ENCODE measurements around the gene RGS3. TPM values are rescaled to one million over a fixed set of nuclear protein-coding genes. Genes with fewer than 3 reads are reported as not detected.

Gene RGS3
- total RNA-seq, 1 donor from 2014 or later = 26.3 TPM

GRCh38 chr9:113597390-113598241 lies 134.1 kb downstream of the RGS3 start:
- no peak overlapping the region for H3K4me3 Mint-ChIP-seq
- H3K4me1 Mint-ChIP-seq = peaks cover 43% of the 10 kb centered on the region
- no peak for TF ChIP-seq CTCF (IDR thresholded peaks at IDR 0.05; ENCODE audit: unreplicated experiment)
- H3K9me3 Mint-ChIP-seq = no peaks in the 10 kb centered on the region
- H3K36me3 Mint-ChIP-seq = peaks cover 9% of the 10 kb centered on the region
- no peak for DNase-seq (ENCODE audit: low spot score in 2 of 2, unreplicated experiment in 2 of 2)
- no peaks in the 10 kb centered on the region for H3K27me3 Mint-ChIP-seq (ENCODE audit: low read depth)
- H3K27ac Mint-ChIP-seq = no peak overlapping the region

- H3K27ac Mint-ChIP-seq = no peak overlapping the region
- peaks cover 50% of the 10 kb centered on the region for H3K4me1 Mint-ChIP-seq
- H3K36me3 Mint-ChIP-seq = peaks cover 9% of the 10 kb centered on the region
- DNase-seq (ENCODE audit: low spot score in 2 of 2, unreplicated experiment in 2 of 2) = no peak
- no peak overlapping the region for H3K4me3 Mint-ChIP-seq
- no peaks in the 10 kb centered on the region for H3K9me3 Mint-ChIP-seq
- H3K27me3 Mint-ChIP-seq (ENCODE audit: low read depth) = no peaks in the 10 kb centered on the region
- no peak for TF ChIP-seq CTCF (IDR thresholded peaks at IDR 0.05; ENCODE audit: unreplicated experiment)
These were observed 134.9 kb downstream of the RGS3 start for GRCh38 chr9:113598451-113598850.

GRCh38 chr9:113598883-113599282 lies 135.4 kb downstream of the RGS3 start:
- no peaks in the 10 kb centered on the region for H3K27me3 Mint-ChIP-seq (ENCODE audit: low read depth)
- H3K36me3 Mint-ChIP-seq = peaks cover 9% of the 10 kb centered on the region
- peak overlapping the region; percentile 56 for H3K27ac Mint-ChIP-seq
- H3K9me3 Mint-ChIP-seq = no peaks in the 10 kb centered on the region
- no peak for TF ChIP-seq CTCF (IDR thresholded peaks at IDR 0.05; ENCODE audit: unreplicated experiment)
- DNase-seq (ENCODE audit: low spot score in 2 of 2, unreplicated experiment in 2 of 2) = no peak
- no peak overlapping the region for H3K4me3 Mint-ChIP-seq
- H3K4me1 Mint-ChIP-seq = peaks cover 49% of the 10 kb centered on the region

GRCh38 chr9:113599646-113600022 lies 136.1 kb downstream of the RGS3 start:
- TF ChIP-seq CTCF (IDR thresholded peaks at IDR 0.05; ENCODE audit: unreplicated experiment) = no peak
- peaks cover 46% of the 10 kb centered on the region for H3K4me1 Mint-ChIP-seq

GRCh38 chr9:113600023-113600823 lies 136.7 kb downstream of the RGS3 start:
- Mint-ChIP-seq H3K4me3 (no peak overlapping the region), H3K27ac (peak overlapping the region; percentile 50)
- DNase-seq (ENCODE audit: low spot score in 2 of 2, unreplicated experiment in 2 of 2) = no peak

More at GRCh38 chr9:113599646-113600022, 136.1 kb downstream of the RGS3 start:
- Mint-ChIP-seq H3K9me3 (no peaks in the 10 kb centered on the region), H3K4me3 (no peak overlapping the region), H3K36me3 (peaks cover 9% of the 10 kb centered on the region), H3K27ac (peak overlapping the region; percentile 30), H3K27me3 (ENCODE audit: low read depth) (no peaks in the 10 kb centered on the region)
- no peak for DNase-seq (ENCODE audit: low spot score in 2 of 2, unreplicated experiment in 2 of 2)

More at GRCh38 chr9:113600023-113600823, 136.7 kb downstream of the RGS3 start:
- Mint-ChIP-seq H3K4me1 (peaks cover 41% of the 10 kb centered on the region), H3K27me3 (ENCODE audit: low read depth) (no peaks in the 10 kb centered on the region), H3K36me3 (peaks cover 9% of the 10 kb centered on the region), H3K9me3 (no peaks in the 10 kb centered on the region)
- TF ChIP-seq CTCF (IDR thresholded peaks at IDR 0.05; ENCODE audit: unreplicated experiment) = no peak
